Stimulated activated CD8-positive, alpha-beta memory T cell treated with anti-CD3 and anti-CD28 coated beads, Interleukin-4, amount 100 ng/mL, for 4 hours (primary cell): ENCODE data around the gene LCN1.

Experiments
- DNase-seq, 2 donors: peaks; one replicate each; pipeline ENCODE4 v3.0.0-alpha.2; 2020; ENCODE audit warnings: low read depth in 2 of 2, low spot score in 1 of 2

Gene LCN1

DNA sequence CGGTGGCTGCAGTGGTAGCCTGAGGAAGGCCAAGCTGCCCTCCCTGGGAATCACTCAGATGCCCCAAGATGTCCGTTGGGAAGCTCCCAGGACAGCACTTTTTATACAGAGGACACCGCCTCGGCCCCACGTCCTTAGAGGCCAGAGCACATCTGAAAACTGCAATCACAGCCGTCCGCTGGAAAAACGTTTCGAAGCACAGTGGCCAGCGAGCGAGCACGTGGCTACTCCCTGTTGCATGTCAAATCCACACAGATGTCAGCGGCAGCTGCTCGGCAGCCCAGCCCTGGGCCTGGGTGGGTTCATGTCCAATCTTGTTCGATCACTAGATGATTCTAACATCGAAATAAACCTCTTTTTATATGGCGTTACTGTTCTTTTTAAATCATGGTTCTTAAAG is 32.7 kb upstream of the LCN1 start:
- DNase-seq, result no peak

DNA sequence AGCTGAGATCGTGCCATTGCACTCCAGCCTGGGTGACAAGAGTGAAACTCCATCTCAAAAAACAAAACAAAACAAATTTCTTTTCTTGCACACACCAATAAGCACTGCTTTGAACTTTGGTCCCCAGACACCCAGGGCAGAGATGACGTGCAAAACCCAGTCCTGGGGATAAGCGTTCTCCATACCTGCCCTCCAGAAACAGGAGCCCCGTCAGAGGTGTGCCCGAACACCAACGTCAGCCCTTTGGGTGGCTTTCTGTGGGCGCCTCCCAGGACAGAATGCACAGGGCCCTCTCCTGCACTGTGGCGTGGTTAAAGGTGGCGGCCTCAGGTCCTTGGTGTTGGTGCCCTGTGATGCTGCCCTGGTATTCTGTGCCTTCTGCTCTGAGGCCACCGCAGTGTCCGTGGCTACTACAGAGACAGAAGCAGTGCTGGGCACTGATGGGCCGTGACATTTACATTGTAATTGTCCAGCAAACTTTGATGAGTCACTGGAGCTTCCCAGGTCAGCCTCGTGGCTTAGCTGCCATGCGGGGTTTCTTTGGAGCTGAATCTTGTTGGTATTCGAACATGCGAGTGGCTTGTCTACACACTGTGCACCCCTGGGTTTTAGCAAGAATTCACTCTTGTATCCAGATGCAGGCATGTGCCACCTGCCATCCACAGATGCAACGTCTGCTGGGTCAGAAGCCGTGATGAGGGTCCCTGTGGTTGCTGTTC is 31.9 kb upstream of the LCN1 start:
- DNase-seq, result no peak

DNA sequence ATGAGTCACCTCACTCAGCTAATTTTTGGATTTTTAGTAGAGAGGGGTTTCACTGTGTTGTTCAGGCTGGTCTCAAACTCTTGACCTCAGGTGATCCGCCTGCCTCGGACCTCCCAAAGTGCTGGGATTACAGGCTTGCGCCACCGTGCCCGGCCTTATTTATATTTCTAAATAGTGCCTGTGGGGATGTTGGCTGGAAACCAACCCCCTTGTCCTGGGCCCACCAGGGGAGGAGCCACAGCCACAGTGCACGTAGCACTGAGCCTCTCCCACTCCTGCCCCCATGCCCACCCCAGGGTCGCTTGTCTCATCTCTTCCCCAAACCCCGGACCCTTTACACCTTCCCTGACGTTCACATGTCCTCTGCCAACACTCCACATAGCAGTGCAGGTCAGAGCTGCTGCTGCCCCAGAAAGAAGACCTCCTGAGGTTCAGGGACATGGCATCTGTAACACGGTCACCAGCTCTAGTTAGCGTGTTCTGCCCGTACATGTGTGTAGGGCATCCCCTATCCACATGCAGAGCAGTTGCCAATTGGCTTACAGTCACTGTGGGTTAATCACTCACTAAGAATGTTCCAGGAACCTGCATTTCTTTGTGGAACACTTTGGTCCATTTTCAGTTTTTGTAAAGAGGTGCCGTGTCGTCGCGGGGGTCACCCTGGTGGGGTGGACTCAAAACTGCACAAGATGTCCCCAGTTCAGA is 30.9 kb upstream of the LCN1 start:
- no peak for DNase-seq

DNA sequence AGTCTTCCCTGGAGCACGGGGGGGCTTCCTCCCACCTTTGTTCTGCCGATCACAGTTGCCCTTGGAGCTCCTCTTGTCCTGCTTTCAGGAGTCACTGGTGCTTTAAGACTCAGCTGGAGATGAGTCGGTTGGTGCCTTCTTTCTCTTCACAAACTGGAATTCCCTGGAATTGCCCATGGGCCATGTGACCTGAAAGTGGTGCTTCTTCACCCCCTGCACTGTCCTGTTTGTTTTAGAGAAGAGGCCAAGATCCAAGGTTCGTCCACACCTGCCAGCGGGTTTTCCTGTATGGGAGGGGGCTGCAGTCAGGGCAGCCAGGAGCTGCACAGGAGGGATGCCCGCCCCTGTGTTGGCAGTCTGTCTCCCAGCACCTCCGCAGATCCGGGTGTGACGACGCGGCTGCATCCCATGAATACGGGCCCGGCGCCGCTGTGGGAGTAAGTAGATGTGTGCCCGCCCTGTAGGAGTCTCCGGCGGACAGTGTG is 30.2 kb upstream of the LCN1 start:
- DNase-seq, result no peak

DNA sequence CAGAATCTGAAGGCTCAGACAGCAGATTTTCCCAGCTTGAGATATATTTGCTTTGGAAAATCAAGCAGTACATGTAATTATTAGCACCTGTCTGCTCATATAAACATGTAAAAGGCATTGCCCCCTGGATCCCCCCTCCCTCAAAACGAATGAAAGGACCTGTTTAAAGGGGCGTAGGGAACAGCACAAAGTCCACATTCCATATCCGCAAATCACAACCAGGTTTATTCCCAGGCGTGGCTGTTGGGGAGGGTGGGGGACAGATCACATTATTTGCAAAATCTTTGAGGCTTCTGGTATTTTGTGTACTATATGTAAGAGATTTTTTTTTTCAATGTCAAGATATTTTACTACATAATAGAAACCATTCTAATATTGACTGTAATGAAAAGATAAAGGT is 29.5 kb upstream of the LCN1 start:
- DNase-seq, result no peak

DNA sequence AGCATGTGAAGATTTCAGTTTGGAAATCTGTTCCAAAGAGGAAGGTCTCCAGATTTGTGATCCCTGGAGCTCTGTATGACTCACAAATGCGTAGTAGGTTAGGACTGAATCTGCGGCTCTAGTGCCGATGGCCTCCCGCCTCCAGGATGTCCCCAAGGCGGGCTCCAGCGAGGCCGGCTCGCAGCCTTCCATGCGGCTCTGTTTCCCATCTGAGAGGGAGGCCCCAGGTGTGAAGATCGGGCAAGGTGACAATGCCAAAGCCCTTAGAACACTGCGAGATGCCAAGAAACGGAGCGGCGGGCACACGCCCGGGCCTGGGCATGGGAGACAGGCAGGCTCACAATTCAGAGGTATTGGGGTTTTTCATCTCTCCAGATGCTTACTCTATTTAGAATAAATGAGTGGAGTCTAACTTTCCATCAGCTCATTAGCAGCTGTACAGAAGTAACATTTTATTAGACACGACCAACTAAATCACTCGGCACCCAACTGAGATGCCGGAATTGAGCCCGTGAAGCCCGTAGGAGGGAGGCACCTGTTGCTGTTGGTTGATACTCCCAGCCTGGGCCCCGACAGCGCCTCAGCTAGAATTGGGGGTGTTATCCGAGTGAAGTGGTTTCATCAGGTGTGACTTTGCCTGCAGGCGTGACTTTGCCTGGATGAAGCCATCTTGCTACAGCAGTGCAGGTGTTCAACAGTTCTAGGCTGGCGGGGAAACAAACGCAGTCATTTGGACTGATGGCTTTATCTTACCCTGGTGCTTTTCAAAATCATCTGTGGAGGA is 28.2 kb upstream of the LCN1 start:
- no peak for DNase-seq

DNA sequence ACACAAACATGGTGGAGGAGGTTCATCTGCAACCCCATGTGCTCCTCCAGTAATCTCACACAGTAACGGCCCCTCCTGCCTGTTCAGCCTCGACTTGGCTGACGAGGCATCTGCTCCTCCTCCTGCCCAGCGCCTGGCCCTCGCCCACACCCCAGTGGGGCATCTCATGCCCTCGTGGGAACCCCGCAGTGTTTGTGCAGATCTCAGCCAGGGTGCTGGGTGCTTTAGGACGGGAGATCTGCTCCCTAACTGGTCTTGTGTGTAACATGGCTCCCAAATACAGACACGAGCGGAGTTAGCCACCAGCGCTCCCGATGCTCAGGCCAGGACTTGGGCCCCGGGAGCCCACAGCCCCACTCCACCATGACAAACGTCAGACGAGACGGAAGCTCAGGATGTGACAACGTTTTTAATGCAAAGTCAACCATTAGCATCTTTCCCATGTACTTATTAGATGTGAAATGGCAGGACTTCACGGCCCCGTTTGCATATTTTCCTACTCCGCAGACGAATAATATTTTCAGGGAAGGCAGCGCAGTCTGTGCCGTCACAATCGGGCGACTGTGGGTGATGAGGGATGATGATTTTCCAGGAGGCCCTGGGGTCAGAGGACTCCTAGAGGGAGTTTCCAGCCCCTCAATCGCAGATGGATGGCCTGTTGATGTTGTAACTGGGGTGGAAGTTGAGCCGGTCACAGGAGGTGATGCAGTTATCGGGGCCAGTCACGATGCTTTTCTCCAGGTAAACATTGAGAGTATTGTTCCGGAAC is 26.3 kb upstream of the LCN1 start:
- no peak for DNase-seq

DNA sequence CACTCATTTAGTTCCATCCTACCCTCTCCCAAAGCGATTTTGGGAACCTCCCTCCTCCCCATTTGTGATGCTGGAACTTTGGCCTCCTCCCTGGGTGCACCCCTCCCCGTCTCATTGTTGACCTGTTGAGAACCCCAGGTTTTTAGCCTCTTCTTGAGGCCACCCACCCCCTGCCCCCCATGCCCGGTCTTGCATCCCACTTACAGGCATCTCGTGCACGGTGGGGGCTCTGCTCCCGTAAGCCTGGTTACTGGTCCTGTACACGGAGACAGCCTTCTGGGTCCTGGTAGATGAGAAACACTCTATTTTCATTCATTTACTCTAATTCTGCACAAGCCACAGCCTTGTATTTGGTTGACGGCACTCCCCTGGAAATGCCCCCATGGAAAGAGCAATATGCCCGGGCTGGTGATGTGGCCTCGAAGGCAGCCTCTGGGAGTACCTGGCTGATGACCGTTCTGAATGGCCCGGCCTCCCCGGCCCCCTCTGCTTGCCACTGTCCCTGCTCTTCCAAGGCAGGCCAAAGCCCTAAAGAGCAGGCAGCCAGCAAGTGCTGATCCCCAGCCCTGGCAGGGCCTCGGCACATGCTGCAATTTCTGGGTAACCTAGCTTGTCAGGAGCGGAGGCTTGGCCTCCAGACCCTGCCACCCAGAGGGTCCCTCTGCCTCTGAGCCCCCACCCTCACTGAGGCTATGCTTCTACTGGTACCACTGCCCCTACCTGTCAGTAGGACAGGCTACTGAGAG is 22.7 kb upstream of the LCN1 start:
- no peak for DNase-seq

DNA sequence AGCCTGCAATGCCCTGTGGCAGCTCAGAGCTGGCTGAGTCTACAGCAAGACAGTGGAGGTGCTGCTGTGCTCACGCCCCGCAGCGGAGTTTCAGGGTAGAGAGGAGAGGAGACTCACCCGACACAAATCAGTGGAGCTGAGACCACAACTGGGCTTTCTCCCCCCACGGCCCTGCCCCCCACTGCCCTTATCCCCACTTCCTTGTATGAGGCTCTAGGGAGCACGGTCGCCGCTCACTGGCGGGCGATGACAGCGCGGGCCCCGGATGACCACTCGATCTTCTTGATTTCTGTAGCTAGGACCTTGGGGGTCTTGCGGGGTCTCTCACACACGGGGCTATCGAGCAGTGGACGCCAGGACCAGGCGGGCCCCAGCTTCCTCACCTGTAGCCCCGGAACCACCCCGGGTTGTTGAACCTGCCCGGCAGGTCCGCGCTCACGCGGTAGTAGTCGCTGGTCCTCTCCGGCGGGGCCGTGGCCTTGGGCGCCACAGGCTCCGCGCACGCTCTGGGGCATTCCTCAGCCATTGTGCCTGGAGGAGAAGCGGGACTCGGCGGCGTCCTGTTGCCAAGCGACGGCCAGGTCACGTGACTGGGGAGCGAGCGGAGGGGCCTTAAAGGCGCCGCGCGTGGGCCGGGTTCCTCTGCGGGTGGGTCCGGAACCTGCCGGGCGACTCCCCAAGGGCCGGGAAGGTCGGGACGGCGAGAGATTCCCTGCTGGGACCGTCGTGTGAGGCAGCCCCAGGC is 21.7 kb upstream of the LCN1 start:
- peak; percentile 80 to 85 for DNase-seq

DNA sequence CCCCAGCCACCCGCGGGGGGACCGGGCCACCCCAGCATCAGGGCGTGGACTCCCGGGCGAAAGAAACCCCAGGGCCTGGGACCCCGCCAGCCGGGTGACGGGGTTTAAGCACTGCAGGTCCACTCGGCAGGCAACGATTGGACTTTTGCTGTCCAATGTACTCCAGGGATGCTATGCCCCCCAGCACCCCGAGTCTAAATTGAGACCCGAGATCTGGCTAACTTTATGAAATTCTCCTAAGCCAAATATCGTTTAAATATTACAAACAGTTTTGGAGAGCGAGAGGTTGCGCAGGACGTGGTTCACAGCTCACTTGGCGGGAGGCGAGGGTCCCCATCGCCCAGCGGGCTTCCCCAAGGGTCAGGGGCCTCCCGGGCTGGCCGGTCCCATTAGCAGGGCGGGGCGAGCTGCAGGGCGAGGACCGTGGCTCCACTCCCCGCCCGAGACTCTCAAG is 21.1 kb upstream of the LCN1 start:
- no peak for DNase-seq

DNA sequence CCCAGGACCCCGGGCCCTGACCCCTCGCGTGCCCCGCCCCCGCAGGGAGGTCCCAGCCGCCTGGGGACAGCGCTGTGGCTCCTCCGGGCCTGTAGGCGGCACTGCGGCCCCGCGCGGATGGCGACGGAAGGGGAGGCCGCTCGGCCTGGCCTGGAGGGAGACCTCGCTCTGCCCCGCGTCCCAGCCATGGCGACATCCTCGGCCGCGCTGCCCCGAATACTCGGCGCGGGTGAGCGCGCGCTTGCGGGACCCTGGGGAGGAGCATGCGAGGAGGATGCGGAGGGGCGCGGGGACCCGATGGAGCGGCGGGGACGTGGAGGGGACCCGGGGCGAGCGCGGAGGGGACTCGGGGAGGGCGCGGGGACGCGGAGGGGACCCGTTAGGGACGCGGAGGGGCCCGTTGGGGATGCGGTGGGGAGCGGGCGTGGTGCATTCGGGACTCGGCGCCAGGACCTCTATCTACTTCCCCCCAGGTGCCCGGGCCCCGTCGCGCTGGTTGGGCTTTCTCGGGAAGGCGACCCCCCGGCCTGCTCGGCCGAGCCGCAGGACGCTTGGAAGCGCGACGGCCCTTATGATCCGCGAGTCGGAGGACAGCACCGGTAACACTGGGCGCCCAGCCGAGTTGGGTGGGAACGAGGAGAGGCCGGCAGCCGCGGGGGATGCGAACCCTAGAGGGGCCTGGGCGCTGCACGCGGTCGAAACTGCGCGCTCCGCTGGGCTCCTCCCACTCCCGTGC is 20.5 kb upstream of the LCN1 start, which contains the start of gene MRPS2:
MRPS2 (plus strand) TSS at position 158 of the 736 bp plus-strand sequence; CDS start at position 187, 29 bp downstream.
- DNase-seq, result peak; percentile 56 to 69

DNA sequence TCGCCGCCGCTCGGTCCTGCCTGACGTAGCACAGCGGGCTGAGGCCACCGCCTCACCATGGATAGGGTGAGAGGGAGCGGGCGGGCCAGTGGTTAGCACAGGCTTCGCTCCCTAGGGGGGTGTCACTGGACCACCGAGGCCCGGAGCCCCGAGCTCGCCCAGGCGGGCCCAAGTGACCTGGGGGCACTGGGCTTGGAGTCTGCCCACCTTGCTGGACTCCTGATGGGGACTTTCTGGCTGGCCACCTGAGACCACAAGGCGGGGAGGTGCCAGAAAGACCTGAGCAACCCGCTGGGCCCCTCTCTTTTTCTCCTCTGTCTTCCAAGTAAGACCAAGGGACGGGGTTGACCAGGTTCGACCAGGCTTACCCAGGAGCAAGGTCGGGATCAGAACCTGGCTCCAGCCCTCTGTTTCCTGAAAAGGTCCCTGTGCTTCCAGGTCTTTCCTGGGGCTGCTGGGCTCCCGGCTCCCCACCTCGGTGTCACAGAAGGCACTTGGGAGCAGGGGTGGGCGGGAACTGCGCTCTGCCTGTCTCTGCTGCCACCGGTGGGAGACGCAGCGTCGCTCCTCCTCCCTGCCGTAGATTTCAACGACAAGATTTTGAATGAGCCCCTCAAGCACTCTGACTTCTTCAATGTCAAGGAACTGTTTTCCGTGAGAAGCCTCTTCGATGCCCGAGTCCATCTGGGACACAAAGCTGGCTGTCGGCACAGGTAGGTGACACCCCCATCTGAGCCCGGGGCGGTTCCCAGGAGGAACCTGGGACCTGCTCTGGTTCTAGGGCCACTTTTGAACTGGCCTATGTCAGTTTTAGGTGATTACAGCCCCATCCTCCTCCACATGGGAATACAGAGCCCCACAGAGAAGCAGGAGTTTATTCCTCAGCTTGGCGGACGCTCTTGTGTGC is 19.7 kb upstream of the LCN1 start:
- DNase-seq, result no peak

DNA sequence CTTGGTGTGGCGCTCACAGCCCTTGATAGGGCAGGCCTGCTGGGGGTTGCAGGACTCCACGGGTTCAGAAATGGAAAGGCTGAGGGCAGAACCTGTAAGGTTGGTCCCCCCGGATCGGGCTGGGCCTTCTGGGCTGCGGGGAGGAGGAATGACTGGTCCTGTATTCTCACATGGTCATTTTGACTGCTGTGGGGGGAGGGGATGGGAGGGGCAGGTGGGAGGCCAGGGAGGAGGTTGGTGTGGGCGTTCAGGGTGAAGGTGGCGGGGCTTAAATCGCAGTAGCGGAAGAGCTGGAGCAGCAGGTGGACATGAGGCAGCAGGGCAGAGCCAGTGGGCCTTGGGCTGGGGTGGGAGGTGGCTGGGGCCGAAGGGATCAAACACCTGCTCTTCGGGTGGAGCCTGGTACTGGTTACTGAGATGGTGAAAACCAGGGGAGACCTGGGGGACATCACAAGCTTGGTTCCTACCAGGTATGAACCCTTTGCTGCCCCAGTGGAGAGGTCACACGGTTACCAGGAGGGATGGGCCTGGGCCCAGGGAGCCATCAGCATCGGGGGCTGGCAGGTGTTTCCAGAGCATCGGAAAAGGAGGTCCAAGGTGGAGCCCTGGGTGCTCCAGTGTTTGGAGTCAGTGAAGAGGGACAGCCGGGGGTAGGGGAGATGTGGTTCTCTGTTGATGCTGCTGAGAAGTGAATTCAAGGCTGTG is 18.9 kb upstream of the LCN1 start:
- DNase-seq, result no peak

DNA sequence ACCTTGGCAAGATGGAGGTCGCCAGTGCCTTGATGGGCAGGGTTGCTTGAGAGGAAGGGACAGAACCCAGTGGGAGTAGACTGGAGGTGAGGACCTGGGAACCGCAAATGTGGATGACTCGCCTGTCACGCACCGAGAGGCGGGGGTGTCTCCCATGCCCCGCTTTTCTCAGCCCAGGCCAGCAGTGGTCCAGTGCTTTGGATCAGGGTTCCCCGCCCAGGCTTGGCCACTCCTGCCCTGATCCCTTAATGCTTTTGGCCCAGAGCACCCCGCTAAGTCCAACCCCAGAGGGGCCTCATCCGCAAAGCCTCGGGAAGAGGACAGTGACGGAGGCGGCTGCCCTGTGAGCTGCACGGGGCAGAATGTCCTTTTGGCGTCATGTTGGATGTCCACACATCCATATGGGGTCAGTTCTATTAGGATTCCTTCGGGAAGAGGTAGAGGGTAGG is 18.3 kb upstream of the LCN1 start:
- no peak for DNase-seq

DNA sequence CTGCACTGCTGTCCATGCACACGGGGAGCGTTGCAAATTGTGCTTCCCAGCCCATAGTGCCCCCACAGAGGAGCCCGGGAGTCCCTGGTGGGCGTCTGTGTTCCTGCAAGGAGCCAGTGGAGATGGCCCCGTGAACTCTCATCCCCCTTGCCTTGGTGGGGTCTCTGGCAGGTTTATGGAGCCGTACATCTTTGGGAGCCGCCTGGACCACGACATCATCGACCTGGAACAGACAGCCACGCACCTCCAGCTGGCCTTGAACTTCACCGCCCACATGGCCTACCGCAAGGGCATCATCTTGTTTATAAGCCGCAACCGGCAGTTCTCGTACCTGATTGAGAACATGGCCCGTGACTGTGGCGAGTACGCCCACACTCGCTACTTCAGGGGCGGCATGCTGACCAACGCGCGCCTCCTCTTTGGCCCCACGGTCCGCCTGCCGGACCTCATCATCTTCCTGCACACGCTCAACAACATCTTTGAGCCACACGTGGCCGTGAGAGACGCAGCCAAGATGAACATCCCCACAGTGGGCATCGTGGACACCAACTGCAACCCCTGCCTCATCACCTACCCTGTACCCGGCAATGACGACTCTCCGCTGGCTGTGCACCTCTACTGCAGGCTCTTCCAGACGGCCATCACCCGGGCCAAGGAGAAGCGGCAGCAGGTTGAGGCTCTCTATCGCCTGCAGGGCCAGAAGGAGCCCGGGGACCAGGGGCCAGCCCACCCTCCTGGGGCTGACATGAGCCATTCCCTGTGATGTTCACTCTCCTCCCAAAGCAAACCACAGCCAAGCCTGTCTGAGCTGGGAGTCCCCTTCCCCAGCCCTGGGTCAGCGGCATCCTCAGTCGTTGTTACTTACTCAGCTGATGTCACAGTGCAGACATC is 17.6 kb upstream of the LCN1 start:
- DNase-seq, result no peak
